Upper lobe of left lung (tissue), 4 donors: ENCODE data around the gene ITPR1.

Source experiments
- EP300 ChIP-seq, 4 donors: sonication (generic); formaldehyde crosslinking; IDR thresholded peaks; one replicate each; pipeline ENCODE4 v1.5.1; 2017; ENCODE audit warnings: antibody characterized with exemption in 4 of 4, control low read depth in 2 of 4
- TF ChIP-seq, protein P1 (sequence below), 6 experiments: fragments of 450-650 bp in 4 of 6; fragments of 200-600 bp in 2 of 6; sonication (generic) in 2 of 6; IDR thresholded peaks; one replicate each; pipeline ENCODE4 v1.5.1; 2016 to 2019; ENCODE audit warnings: antibody characterized with exemption in 6 of 6

GRCh38 chr3:4498446-4498845 lies 5.3 kb downstream of the ITPR1 start:
- TF ChIP-seq EP300 (IDR thresholded peaks at IDR 0.05): no peak
- TF ChIP-seq, protein P1, sequence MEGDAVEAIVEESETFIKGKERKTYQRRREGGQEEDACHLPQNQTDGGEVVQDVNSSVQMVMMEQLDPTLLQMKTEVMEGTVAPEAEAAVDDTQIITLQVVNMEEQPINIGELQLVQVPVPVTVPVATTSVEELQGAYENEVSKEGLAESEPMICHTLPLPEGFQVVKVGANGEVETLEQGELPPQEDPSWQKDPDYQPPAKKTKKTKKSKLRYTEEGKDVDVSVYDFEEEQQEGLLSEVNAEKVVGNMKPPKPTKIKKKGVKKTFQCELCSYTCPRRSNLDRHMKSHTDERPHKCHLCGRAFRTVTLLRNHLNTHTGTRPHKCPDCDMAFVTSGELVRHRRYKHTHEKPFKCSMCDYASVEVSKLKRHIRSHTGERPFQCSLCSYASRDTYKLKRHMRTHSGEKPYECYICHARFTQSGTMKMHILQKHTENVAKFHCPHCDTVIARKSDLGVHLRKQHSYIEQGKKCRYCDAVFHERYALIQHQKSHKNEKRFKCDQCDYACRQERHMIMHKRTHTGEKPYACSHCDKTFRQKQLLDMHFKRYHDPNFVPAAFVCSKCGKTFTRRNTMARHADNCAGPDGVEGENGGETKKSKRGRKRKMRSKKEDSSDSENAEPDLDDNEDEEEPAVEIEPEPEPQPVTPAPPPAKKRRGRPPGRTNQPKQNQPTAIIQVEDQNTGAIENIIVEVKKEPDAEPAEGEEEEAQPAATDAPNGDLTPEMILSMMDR (IDR thresholded peaks at IDR 0.05): no peak
